IMR-90 (cell line): ENCODE data around the gene TRNAU1AP.
"Not testable (repeated sequence)": the region's sequence is repeated elsewhere in the genome, so short reads cannot be mapped to it uniquely, and the experiment has no call there.

Experiments
- CTCF ChIP-seq: conservative IDR thresholded peaks from 2 replicates; pipeline ENCODE4 v1.5.1; 2012; ENCODE audit warnings: mild to moderate bottlenecking, low read depth, low read length, improper control_type of control experiment
- SMC3 ChIP-seq: fragments of 150-350 bp; IDR thresholded peaks from 2 replicates; pipeline ENCODE4 v1.6.1; 2016; ENCODE audit warnings: low read depth, mild to moderate bottlenecking, antibody characterized with exemption, low read length, moderate library complexity

- TF ChIP-seq SMC3, CTCF: not testable (repeated sequence)
These were observed 43.4 kb downstream of the TRNAU1AP start for GRCh38 chr1:28596276-28596675.
